ENCODE results near the gene PKLR. TPM values are rescaled to one million over a fixed set of nuclear protein-coding genes. Genes with fewer than 3 reads are reported as not detected.
A peak's percentile ranks its signal among the peaks of the same experiment; 100 is the strongest.
"Not testable (repeated sequence)": the region's sequence is repeated elsewhere in the genome, so short reads cannot be mapped to it uniquely, and the experiment has no call there.

PKLR gene
- polyA plus RNA-seq, 4 donors, result 6.3 to 11.7 (median 8.5) TPM

GRCh38 chr1:155319536-155319935, 18.3 kb upstream of the PKLR start:
- DNase-seq (ENCODE audit: low read depth in 4 of 4, low spot score in 3 of 4), result no peak

GRCh38 chr1:155318082-155318481, 16.8 kb upstream of the PKLR start:
- DNase-seq (ENCODE audit: low read depth in 4 of 4, low spot score in 3 of 4), result no peak

GRCh38 chr1:155316922-155317321, 15.7 kb upstream of the PKLR start:
- no peak for DNase-seq (ENCODE audit: low read depth in 4 of 4, low spot score in 3 of 4)

- no peak for DNase-seq (ENCODE audit: low read depth in 4 of 4, low spot score in 3 of 4)
Observed at GRCh38 chr1:155313261-155313660, 12.0 kb upstream of the PKLR start.

GRCh38 chr1:155309423-155310021, 8.3 kb upstream of the PKLR start:
- DNase-seq (ENCODE audit: low read depth in 4 of 4, low spot score in 3 of 4), result no peak

GRCh38 chr1:155308493-155309422, 7.5 kb upstream of the PKLR start, which contains the start of gene FDPS:
Gene FDPS, plus strand, starts transcription at chr1:155308866. Its CDS starts 924 bp downstream, at chr1:155309790.
- peak; percentile 92 to 98 (median 97) for DNase-seq (ENCODE audit: low read depth in 4 of 4, low spot score in 3 of 4)

GRCh38 chr1:155307247-155307740, 6.1 kb upstream of the PKLR start:
- no peak for DNase-seq (ENCODE audit: low read depth in 4 of 4, low spot score in 3 of 4)

GRCh38 chr1:155305881-155306391, 4.7 kb upstream of the PKLR start:
- DNase-seq (ENCODE audit: low read depth in 4 of 4, low spot score in 3 of 4), result no peak

GRCh38 chr1:155304558-155305063, 3.4 kb upstream of the PKLR start:
- no peak for DNase-seq (ENCODE audit: low read depth in 4 of 4, low spot score in 3 of 4)

GRCh38 chr1:155300553-155301329, 497 bp downstream of the PKLR start:
- no peak for DNase-seq (ENCODE audit: low read depth in 4 of 4, low spot score in 3 of 4)

- DNase-seq (ENCODE audit: low read depth in 4 of 4, low spot score in 3 of 4), result no peak
Observed at GRCh38 chr1:155300024-155300423, 1.2 kb downstream of the PKLR start.

- no peak for DNase-seq (ENCODE audit: low read depth in 4 of 4, low spot score in 3 of 4)
Observed at GRCh38 chr1:155297384-155297783, 3.9 kb downstream of the PKLR start.

GRCh38 chr1:155296661-155297060, 4.6 kb downstream of the PKLR start:
- DNase-seq (ENCODE audit: low read depth in 4 of 4, low spot score in 3 of 4), result no peak

GRCh38 chr1:155295942-155296267, 5.3 kb downstream of the PKLR start:
- DNase-seq (ENCODE audit: low read depth in 4 of 4, low spot score in 3 of 4), result no peak

- DNase-seq (ENCODE audit: low read depth in 4 of 4, low spot score in 3 of 4), result no peak
Observed at GRCh38 chr1:155295183-155295941, 5.9 kb downstream of the PKLR start.

- no peak for DNase-seq (ENCODE audit: low read depth in 4 of 4, low spot score in 3 of 4)
Observed at GRCh38 chr1:155294520-155295182, 6.6 kb downstream of the PKLR start.

GRCh38 chr1:155293086-155293749, 8.0 kb downstream of the PKLR start:
- DNase-seq (ENCODE audit: low read depth in 4 of 4, low spot score in 3 of 4), result no peak

GRCh38 chr1:155291006-155291405, 10.2 kb downstream of the PKLR start:
- DNase-seq (ENCODE audit: low read depth in 4 of 4, low spot score in 3 of 4), result not testable (repeated sequence)

Measured in right renal pelvis (tissue), 4 donors.